H7 (cell line): ENCODE data around the gene KCNK7. TPM values are rescaled to one million over a fixed set of nuclear protein-coding genes. Genes with fewer than 3 reads are reported as not detected.

Source experiments
- DNase-seq: peaks from one replicate; pipeline ENCODE4 v3.0.0; 2012
- H3K27me3 ChIP-seq: 2 replicates; pipeline ENCODE4 v1.6.0; 2011; ENCODE audit warnings: mild to moderate bottlenecking, low read length; ENCODE audit not compliant: control insufficient read depth, insufficient read depth
- H3K36me3 ChIP-seq: replicated peaks from 2 replicates; pipeline ENCODE4 v1.5.1; 2011; ENCODE audit warnings: low read length; ENCODE audit not compliant: control insufficient read depth, insufficient read depth
- H3K4me3 ChIP-seq: 2 replicates; pipeline ENCODE4 v1.5.1; 2011; ENCODE audit warnings: low read depth, mild to moderate bottlenecking, control low read depth, low read length, moderate library complexity; ENCODE audit not compliant: insufficient read depth
- total RNA-seq: library from RNA; depleted of rRNA; stranded (reverse); fragments of >200 nt; shearing (Covaris generic); gene quantifications from 2 replicates; pipeline ENCODE4 v1.2.3, GENCODE V29; 2014

KCNK7 gene
- total RNA-seq, 1 experiment from 2014 or later: not detected

- peaks cover 51% of the 10 kb centered on the region for H3K27me3 ChIP-seq
- no peaks in the 10 kb centered on the region for H3K36me3 ChIP-seq
- H3K4me3 ChIP-seq: no peak overlapping the region
- no peak for DNase-seq
Observed at GRCh38 chr11:65579291-65579690, 16.3 kb downstream of the KCNK7 start.

DNA sequence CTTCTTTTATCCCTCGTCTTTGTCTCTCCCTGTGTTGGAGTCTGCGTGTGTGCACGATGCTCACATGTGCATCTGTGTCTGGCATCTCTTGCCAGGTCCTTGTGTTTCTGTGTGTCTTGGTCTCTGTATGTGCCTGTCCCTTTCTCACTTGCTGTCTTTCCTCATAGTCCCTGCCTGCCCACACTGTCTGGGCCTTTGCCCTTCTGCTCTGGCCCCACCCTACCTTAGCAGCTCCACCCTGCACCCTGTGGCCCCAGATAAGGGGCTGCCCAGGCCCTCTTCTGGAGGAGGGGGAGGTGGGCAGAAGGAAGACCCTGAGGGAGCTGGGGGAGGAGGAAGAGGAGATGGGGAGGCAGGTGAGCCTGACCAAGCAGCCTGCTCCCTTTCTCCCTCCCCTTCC lies 16.9 kb downstream of the KCNK7 start:
- Histone ChIP-seq H3K36me3 (no peaks in the 10 kb centered on the region), H3K27me3 (peaks cover 45% of the 10 kb centered on the region), H3K4me3 (no peak overlapping the region)
- DNase-seq: no peak

GRCh38 chr11:65578134-65578533 lies 17.5 kb downstream of the KCNK7 start:
- Histone ChIP-seq H3K36me3 (no peaks in the 10 kb centered on the region), H3K4me3 (no peak overlapping the region), H3K27me3 (peaks cover 40% of the 10 kb centered on the region)
- no peak for DNase-seq

- Histone ChIP-seq H3K4me3 (no peak overlapping the region), H3K36me3 (no peaks in the 10 kb centered on the region), H3K27me3 (peaks cover 42% of the 10 kb centered on the region)
- DNase-seq: no peak
Observed at GRCh38 chr11:65577756-65578109, 17.9 kb downstream of the KCNK7 start.

- H3K4me3 ChIP-seq: no peak overlapping the region
- DNase-seq: no peak
- H3K36me3 ChIP-seq: no peaks in the 10 kb centered on the region
Observed at GRCh38 chr11:65576867-65577755, 18.5 kb downstream of the KCNK7 start.

GRCh38 chr11:65576232-65576866 lies 19.3 kb downstream of the KCNK7 start:
- H3K27me3 ChIP-seq: peaks cover 38% of the 10 kb centered on the region

More at GRCh38 chr11:65576867-65577755, 18.5 kb downstream of the KCNK7 start:
- H3K27me3 ChIP-seq: peaks cover 38% of the 10 kb centered on the region

DNA sequence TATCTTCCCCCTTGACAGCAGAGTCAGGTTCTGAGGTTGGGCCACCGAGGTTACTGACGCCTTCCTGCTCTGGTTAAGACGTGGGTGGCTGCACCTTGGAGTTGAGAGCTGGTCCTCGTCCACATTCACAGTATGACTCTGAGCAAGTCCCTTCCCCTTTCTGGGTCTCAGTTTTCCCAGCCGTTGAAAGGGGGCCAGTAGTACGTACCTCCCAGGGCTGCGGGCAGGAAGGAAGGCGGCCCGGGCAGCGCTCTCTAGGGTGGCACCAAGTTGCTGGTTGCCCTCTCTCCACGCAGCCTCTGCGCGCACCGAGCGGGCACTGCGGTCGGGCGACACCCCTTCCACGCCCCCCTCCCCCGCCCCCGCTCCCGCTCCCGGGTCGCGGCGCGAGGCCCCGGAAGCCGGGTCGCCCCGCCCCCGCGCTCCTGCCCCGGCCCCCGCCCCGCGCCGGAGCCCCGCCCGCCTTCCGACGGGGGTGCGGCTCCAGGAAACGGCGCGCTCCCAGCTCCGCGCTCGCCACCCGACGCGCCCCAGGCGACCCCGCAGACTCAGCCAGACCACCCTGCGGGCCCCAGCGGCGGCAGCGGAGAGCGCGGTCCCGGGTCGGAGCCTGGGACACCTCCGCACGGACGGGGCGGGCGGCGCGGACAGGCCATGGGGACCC lies 19.9 kb downstream of the KCNK7 start, which contains the start of gene EHBP1L1:
EHBP1L1 (plus strand) TSS at position 486 of the 664 bp plus-strand sequence. CDS start 250 bp downstream, outside the sequence.
- DNase-seq: peak; percentile 97

More at GRCh38 chr11:65576232-65576866, 19.3 kb downstream of the KCNK7 start:
- Histone ChIP-seq H3K4me3 (peak overlapping the region; percentile 27), H3K36me3 (no peaks in the 10 kb centered on the region)
- no peak for DNase-seq

GRCh38 chr11:65574811-65575567 lies 20.6 kb downstream of the KCNK7 start:
- H3K36me3 ChIP-seq: no peaks in the 10 kb centered on the region
- H3K27me3 ChIP-seq: peaks cover 38% of the 10 kb centered on the region
- DNase-seq: no peak
- H3K4me3 ChIP-seq: peak overlapping the region; percentile 43

More for the DNA sequence above, 19.9 kb downstream of the KCNK7 start, which contains the start of gene EHBP1L1:
- Histone ChIP-seq H3K36me3 (no peaks in the 10 kb centered on the region), H3K4me3 (peak within 1 kb of the TSS; percentile 43), H3K27me3 (peaks cover 38% of the 10 kb centered on the region)

DNA sequence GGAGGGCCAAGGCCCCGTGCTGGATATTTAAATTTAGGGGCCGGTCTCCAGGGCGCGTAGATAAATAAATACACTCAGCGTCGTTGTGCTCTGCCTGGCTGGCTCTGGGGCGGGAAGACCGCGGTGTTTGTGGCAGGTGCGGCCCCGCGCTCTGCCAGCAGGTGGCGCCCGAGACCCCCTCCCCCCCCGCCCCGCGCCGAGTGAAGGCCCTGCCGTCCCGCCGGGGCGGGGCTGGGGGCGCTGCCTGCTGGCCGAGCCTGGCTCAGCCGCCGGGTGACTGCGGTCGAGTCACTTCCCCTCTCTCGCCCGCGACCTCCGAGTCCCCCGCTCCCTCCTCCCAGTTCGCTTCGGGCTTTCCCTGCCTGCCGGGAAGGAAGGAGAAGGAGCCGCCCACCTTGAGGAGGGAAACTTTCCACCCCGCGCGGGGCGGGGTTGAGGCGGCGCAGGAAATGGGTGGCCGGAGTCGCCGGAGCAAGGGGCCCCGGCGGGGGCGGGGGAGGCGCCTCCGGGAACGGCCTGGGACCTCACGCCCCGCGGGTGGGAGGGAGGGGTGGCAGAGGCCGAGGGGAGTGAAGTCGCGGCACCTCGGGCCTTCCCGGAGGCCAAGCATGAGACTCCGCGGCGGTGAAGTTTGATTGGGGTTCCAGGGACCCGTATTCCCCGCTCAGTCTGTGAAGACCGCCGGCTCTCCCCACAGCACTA lies 21.3 kb downstream of the KCNK7 start:
- peaks cover 38% of the 10 kb centered on the region for H3K27me3 ChIP-seq

DNA sequence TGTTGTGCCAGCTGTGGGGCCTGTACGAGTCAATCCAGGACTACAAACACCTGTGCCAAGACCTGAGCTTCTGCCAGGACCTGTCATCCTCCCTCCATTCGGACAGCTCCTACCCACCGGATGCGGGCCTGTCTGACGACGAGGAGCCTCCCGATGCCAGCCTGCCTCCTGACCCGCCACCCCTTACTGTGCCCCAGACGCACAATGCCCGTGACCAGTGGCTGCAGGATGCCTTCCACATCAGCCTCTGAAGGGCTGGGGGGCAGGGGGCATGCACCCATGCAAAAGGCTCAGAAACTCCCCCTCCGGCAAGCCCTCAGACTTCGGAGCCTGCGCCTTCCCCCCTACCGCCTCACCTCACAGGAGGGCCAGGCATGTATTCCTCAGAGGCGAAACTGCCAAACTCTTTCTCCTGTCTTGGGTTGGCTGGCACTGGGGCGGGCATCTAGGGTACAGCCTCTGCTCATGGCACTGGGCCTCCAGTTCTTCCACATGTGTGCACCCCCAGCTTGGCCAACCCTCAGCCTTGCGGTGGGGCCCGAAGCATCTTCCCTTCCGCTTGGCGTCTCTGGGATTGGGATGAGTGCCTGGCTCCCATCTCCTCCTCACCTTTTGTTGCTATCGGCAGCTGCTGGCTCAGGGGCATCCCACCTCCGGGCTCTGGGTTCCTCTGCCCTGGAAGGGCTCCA lies 22.1 kb downstream of the KCNK7 start:
- DNase-seq: no peak
- peaks cover 37% of the 10 kb centered on the region for H3K27me3 ChIP-seq
- H3K4me3 ChIP-seq: no peak overlapping the region
- H3K36me3 ChIP-seq: no peaks in the 10 kb centered on the region

More for the DNA sequence above, 21.3 kb downstream of the KCNK7 start:
- peak; percentile 100 for DNase-seq
- no peaks in the 10 kb centered on the region for H3K36me3 ChIP-seq
- H3K4me3 ChIP-seq: peak overlapping the region; percentile 43

DNA sequence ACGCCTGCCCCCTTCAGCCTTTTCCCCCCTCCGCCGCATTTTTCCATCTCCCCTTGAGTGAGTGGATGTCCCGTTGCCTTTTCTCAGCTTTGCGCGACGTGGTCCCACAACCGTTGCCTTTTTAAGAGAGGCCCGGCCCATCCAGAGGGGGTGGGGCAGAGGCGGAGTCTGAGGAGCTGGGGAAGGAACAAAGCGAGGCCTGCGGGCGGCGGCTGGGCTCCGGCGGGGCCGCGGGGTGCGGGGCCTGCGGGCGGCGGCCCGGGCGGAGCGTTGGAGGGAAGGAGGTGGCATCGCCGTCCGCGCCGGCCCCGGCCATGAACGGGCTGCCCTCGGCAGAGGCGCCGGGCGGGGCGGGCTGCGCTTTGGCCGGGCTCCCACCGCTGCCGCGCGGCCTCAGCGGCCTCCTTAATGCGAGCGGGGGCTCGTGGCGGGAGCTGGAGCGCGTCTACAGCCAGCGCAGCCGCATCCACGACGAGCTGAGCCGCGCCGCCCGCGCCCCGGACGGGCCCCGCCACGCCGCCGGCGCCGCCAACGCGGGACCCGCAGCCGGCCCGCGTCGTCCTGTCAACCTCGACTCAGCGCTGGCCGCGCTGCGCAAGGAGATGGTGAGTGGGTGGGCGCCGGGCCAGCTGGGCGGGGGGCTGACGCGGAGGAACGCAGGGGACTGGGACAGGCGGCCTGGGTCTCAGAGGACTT lies 23.1 kb downstream of the KCNK7 start, which contains the start of gene FAM89B:
FAM89B (plus strand) TSS at position 183 of the 696 bp plus-strand sequence; CDS start at position 315, 132 bp downstream.
- H3K4me3 ChIP-seq: peak within 1 kb of the TSS; percentile 38
- DNase-seq: peak; percentile 97
- H3K36me3 ChIP-seq: no peaks in the 10 kb centered on the region
- H3K27me3 ChIP-seq: peaks cover 31% of the 10 kb centered on the region

DNA sequence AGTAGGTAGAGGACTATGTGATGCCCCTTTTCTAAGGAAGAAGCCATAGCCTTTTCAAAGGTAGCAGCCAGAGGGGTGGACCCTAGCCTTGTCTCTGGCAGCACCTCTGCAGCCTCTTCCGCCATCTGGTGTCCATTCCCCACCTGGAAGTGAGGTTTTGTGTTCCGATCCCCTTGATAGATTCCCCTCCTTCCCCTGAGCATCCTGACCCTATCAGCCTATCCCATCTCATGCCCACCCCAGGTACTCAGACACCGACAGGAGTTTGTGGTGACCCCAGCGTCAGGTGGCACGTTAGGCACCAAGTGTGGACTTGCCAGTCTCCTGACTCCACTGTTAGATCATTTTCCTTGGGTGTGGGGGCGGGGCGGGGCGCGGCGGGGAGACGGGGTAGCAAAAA lies 23.7 kb downstream of the KCNK7 start:
- Histone ChIP-seq H3K27me3 (peaks cover 27% of the 10 kb centered on the region), H3K4me3 (peak overlapping the region; percentile 38), H3K36me3 (no peaks in the 10 kb centered on the region)
- peak; percentile 92 for DNase-seq
